Activated T-helper 2 cell treated with anti-CD3 and anti-CD28 coated beads, Interferon-gamma antibody, Interleukin-2, Interleukin-4, amounts not matched to agents 10 μg/mL and 5 μg/mL and 100 μg/mL, durations not matched to agents 14 hours and 24 hours and 36 hours (primary cell): ENCODE data around the gene ELN. TPM values are rescaled to one million over a fixed set of nuclear protein-coding genes. Genes with fewer than 3 reads are reported as not detected.
A peak's percentile ranks its signal among the peaks of the same experiment; 100 is the strongest.

Experiments
- DNase-seq: peaks from one replicate; pipeline ENCODE4 v3.0.0; 2021; ENCODE audit warnings: low spot score
- H3K27ac Mint-ChIP-seq: one replicate; pipeline ENCODE4 v1.8.0; 2021; ENCODE audit warnings: mixed read lengths
- H3K27me3 Mint-ChIP-seq: one replicate; pipeline ENCODE4 v1.8.0; 2021; ENCODE audit warnings: low read depth, mixed read lengths
- H3K36me3 Mint-ChIP-seq: one replicate; pipeline ENCODE4 v1.8.0; 2021; ENCODE audit warnings: low read depth, mixed read lengths
- H3K4me1 Mint-ChIP-seq: one replicate; pipeline ENCODE4 v1.8.0; 2021; ENCODE audit warnings: low read depth, mixed read lengths
- H3K4me3 Mint-ChIP-seq: one replicate; pipeline ENCODE4 v1.8.0; 2021; ENCODE audit warnings: low read depth, mild to moderate bottlenecking, moderate library complexity, mixed read lengths
- H3K9me3 Mint-ChIP-seq: one replicate; pipeline ENCODE4 v1.8.0; 2021; ENCODE audit warnings: mixed read lengths
- intact Hi-C: fragments of 100-400 bp; cut with micrococcal nuclease; formaldehyde crosslinking; loops from one replicate; pipeline ENCODE4 v1.15.1; 2023
- total RNA-seq: library from RNA; stranded (reverse); gene quantifications from 2 replicates; pipeline ENCODE4 v1.2.3, GENCODE V29; 2022

Gene ELN
- total RNA-seq, 1 donor from 2014 or later = not detected

DNA sequence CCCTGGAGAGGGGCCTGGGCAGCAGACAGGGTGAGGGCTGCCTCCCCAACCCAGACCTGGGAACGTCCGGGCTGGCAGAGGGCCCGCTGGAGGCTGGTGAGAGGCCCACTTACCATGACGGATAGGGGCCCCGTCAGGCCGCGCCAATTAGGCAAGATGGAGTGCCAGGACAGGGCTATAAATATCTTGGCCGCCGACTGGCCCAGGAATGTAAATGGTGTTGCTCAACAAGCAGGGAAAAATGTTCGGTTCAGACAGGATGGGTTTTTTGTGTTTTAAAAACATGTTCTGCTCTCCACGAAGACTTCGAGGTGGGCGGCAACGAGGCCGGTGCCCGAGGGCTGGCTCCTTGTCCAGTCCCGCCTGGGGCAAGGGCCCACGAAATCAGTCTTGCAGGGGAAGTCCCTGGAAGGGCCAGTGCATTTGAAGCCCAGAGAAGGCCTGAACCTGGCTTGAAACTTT is 35.8 kb upstream of the ELN start:
- peaks cover 22% of the 10 kb centered on the region for H3K9me3 Mint-ChIP-seq
- H3K27me3 Mint-ChIP-seq = no peaks in the 10 kb centered on the region

DNA sequence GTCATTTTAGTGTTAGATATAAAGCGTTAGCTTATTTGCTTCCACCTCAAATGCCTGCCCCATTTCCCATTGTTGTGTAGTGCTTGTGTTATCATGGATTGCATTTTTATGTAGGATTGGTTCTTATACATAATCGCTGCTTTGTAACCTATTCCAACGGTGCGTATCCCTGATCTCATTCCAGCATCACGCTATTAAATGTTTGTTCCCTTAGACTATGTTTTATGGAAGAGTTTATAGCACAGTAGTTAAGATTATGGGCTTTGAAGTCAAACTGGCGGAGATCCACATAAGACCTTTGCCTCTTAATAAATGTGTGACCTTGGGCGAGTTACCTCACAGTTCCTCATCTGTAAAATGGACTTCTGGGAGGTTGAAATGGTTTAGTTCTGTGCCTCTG is 34.0 kb upstream of the ELN start:
- Mint-ChIP-seq H3K27me3 (no peaks in the 10 kb centered on the region), H3K4me1 (no peaks in the 10 kb centered on the region), H3K4me3 (no peak overlapping the region), H3K27ac (no peak overlapping the region), H3K9me3 (peaks cover 22% of the 10 kb centered on the region), H3K36me3 (no peaks in the 10 kb centered on the region)
- no peak for DNase-seq
- intact Hi-C loops = no loop called here

More for the DNA sequence above, 35.8 kb upstream of the ELN start:
- Mint-ChIP-seq H3K4me3 (no peak overlapping the region), H3K36me3 (no peaks in the 10 kb centered on the region), H3K4me1 (no peaks in the 10 kb centered on the region), H3K27ac (no peak overlapping the region)
- intact Hi-C loops = no loop called here
- DNase-seq = no peak

GRCh38 chr7:73994761-73995160 is 33.2 kb upstream of the ELN start:
- no peak for DNase-seq
- intact Hi-C loops = no loop called here
- Mint-ChIP-seq H3K9me3 (peaks cover 22% of the 10 kb centered on the region), H3K4me1 (no peaks in the 10 kb centered on the region), H3K27ac (no peak overlapping the region), H3K36me3 (no peaks in the 10 kb centered on the region), H3K4me3 (no peak overlapping the region), H3K27me3 (no peaks in the 10 kb centered on the region)

DNA sequence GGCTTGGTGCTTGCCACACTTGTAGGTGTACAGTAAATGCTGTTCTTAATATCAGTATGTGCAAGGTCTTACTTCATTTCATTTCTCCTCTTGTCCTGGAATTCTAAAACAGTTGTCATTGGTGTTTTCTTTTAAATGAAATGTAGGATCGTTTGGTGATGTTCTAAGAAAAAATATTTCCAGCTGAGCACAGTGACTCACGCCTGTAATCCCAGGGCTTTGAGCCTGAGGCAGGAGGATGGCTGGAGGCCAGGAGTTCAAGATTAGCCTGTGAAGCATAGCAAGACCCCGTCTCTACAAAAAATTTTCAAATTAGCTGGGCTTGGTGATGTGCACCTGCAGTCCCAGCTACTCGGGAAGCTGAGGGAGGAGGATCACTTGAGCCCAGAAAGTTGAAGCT is 32.6 kb upstream of the ELN start:
- Mint-ChIP-seq H3K4me3 (no peak overlapping the region), H3K4me1 (no peaks in the 10 kb centered on the region), H3K27ac (no peak overlapping the region), H3K9me3 (peaks cover 22% of the 10 kb centered on the region), H3K36me3 (no peaks in the 10 kb centered on the region), H3K27me3 (no peaks in the 10 kb centered on the region)
- intact Hi-C loops = no loop called here
- DNase-seq = no peak

- no peaks in the 10 kb centered on the region for H3K36me3 Mint-ChIP-seq
- no peak overlapping the region for H3K4me3 Mint-ChIP-seq
- intact Hi-C loops = no loop called here
- H3K9me3 Mint-ChIP-seq = peaks cover 22% of the 10 kb centered on the region
- no peaks in the 10 kb centered on the region for H3K27me3 Mint-ChIP-seq
- no peak for DNase-seq
- no peak overlapping the region for H3K27ac Mint-ChIP-seq
- no peaks in the 10 kb centered on the region for H3K4me1 Mint-ChIP-seq
These were observed 32.0 kb upstream of the ELN start for GRCh38 chr7:73995821-73996511.

GRCh38 chr7:73997056-73997455 is 30.9 kb upstream of the ELN start:
- Mint-ChIP-seq H3K4me1 (no peaks in the 10 kb centered on the region), H3K27me3 (no peaks in the 10 kb centered on the region), H3K36me3 (no peaks in the 10 kb centered on the region), H3K4me3 (no peak overlapping the region), H3K9me3 (peaks cover 22% of the 10 kb centered on the region), H3K27ac (no peak overlapping the region)
- DNase-seq = no peak
- intact Hi-C loops = no loop called here

- Mint-ChIP-seq H3K9me3 (peaks cover 9% of the 10 kb centered on the region), H3K36me3 (no peaks in the 10 kb centered on the region), H3K4me1 (peaks cover 7% of the 10 kb centered on the region), H3K27ac (no peak overlapping the region), H3K4me3 (no peak overlapping the region), H3K27me3 (no peaks in the 10 kb centered on the region)
- DNase-seq = no peak
- intact Hi-C loops = no loop called here
These were observed 28.1 kb upstream of the ELN start for GRCh38 chr7:73999664-74000435.

- intact Hi-C loops = no loop called here
- Mint-ChIP-seq H3K27me3 (no peaks in the 10 kb centered on the region), H3K27ac (no peak overlapping the region), H3K4me3 (no peak overlapping the region), H3K36me3 (no peaks in the 10 kb centered on the region), H3K9me3 (peaks cover 1% of the 10 kb centered on the region), H3K4me1 (peaks cover 7% of the 10 kb centered on the region)
- no peak for DNase-seq
These were observed 27.4 kb upstream of the ELN start for GRCh38 chr7:74000489-74001149.

GRCh38 chr7:74001150-74001494 is 26.9 kb upstream of the ELN start:
- peaks cover 7% of the 10 kb centered on the region for H3K4me1 Mint-ChIP-seq
- H3K9me3 Mint-ChIP-seq = no peaks in the 10 kb centered on the region
- H3K27ac Mint-ChIP-seq = no peak overlapping the region
- no peak overlapping the region for H3K4me3 Mint-ChIP-seq
- intact Hi-C loops = no loop called here
- H3K36me3 Mint-ChIP-seq = no peaks in the 10 kb centered on the region
- DNase-seq = no peak
- no peaks in the 10 kb centered on the region for H3K27me3 Mint-ChIP-seq

- H3K27ac Mint-ChIP-seq = peak overlapping the region; percentile 1
- H3K36me3 Mint-ChIP-seq = no peaks in the 10 kb centered on the region
- no peak for DNase-seq
- H3K27me3 Mint-ChIP-seq = no peaks in the 10 kb centered on the region
- H3K4me1 Mint-ChIP-seq = peaks cover 7% of the 10 kb centered on the region
- H3K9me3 Mint-ChIP-seq = no peaks in the 10 kb centered on the region
- intact Hi-C loops = no loop called here
- H3K4me3 Mint-ChIP-seq = no peak overlapping the region
These were observed 25.4 kb upstream of the ELN start for GRCh38 chr7:74002474-74003017.

- no peak overlapping the region for H3K27ac Mint-ChIP-seq
- intact Hi-C loops = no loop called here
- no peaks in the 10 kb centered on the region for H3K27me3 Mint-ChIP-seq
- no peak overlapping the region for H3K4me3 Mint-ChIP-seq
- H3K9me3 Mint-ChIP-seq = no peaks in the 10 kb centered on the region
- H3K4me1 Mint-ChIP-seq = peaks cover 7% of the 10 kb centered on the region
- H3K36me3 Mint-ChIP-seq = no peaks in the 10 kb centered on the region
- no peak for DNase-seq
These were observed 24.4 kb upstream of the ELN start for GRCh38 chr7:74003621-74004020.

- intact Hi-C loops = no loop called here
- H3K27me3 Mint-ChIP-seq = no peaks in the 10 kb centered on the region
- H3K9me3 Mint-ChIP-seq = no peaks in the 10 kb centered on the region
- H3K4me3 Mint-ChIP-seq = no peak overlapping the region
- peaks cover 7% of the 10 kb centered on the region for H3K4me1 Mint-ChIP-seq
- no peaks in the 10 kb centered on the region for H3K36me3 Mint-ChIP-seq
- H3K27ac Mint-ChIP-seq = no peak overlapping the region
- no peak for DNase-seq
These were observed 21.9 kb upstream of the ELN start for GRCh38 chr7:74006032-74006431.
